22Rv1 (cell line): ENCODE measurements around the gene TNRC6C.

Source experiments
- CTCF ChIP-seq: fragments of 450-650 bp; IDR thresholded peaks from 2 replicates; pipeline ENCODE4 v1.5.1; 2017; ENCODE audit warnings: mild to moderate bottlenecking
- ZFX ChIP-seq: fragments of 450-650 bp; IDR thresholded peaks from 2 replicates; pipeline ENCODE4 v1.6.1; 2017; ENCODE audit warnings: antibody characterized with exemption, borderline replicate concordance

GRCh38 chr17:78124836-78125137 lies 166.3 kb downstream of the TNRC6C start:
- TF ChIP-seq CTCF (no peak), ZFX (no peak)
